ENCODE results near the gene MAD1L1. TPM values are rescaled to one million over a fixed set of nuclear protein-coding genes. Genes with fewer than 3 reads are reported as not detected.

The MAD1L1 gene
- total RNA-seq, 1 experiment from 2014 or later, result 50.8 TPM

- POLR2A ChIA-PET (ENCODE audit: unreplicated experiment), result no interaction called here
Observed at GRCh38 chr7:2040893-2041270, 191.9 kb downstream of the MAD1L1 start.

GRCh38 chr7:2040201-2040892 lies 192.4 kb downstream of the MAD1L1 start:
- ChIA-PET POLR2A (ENCODE audit: unreplicated experiment) (no interaction called here), CTCF (no interaction called here)
- BruUV-seq (replicated peaks), result no TSS peak

More at GRCh38 chr7:2040893-2041270, 191.9 kb downstream of the MAD1L1 start:
- intact Hi-C loops (cut with micrococcal nuclease; ENCODE audit: unreplicated experiment), result no loop called here
- Histone ChIP-seq H3F3A (ENCODE audit: insufficient read depth, low read depth) (no peaks in the 10 kb centered on the region), H3K4me1 (replicated peaks; ENCODE audit: insufficient read depth) (no peaks in the 10 kb centered on the region), H3K27me3 (ENCODE audit: insufficient read depth, low read depth) (no peaks in the 10 kb centered on the region), H2AFZ (no peak overlapping the region), H3K9me3 (ENCODE audit: insufficient read depth, low read depth) (no peaks in the 10 kb centered on the region), H3K79me2 (ENCODE audit: low read depth) (no peaks in the 10 kb centered on the region), H3K36me3 (ENCODE audit: low read depth) (no peaks in the 10 kb centered on the region), H4K20me1 (ENCODE audit: insufficient read depth) (peaks cover 8% of the 10 kb centered on the region; the same call in 1 of the 2 replicates), H3K4me3 (no peak overlapping the region), H3K4me2 (no peak overlapping the region), H3K27ac (no peak overlapping the region), H3K9me2 (ENCODE audit: insufficient read depth) (no peaks in the 10 kb centered on the region)
- CTCF ChIA-PET, result no interaction called here
- BruUV-seq (replicated peaks), result no TSS peak
- TF ChIP-seq EZH2 (IDR thresholded peaks at IDR 0.05; ENCODE audit: low read depth), result no peak
- no peak for TF ChIP-seq CTCF (conservative IDR thresholded peaks at IDR 0.05)
- no peak for DNase-seq

GRCh38 chr7:2038931-2039728 lies 193.6 kb downstream of the MAD1L1 start:
- no peak overlapping the region for H3K27ac ChIP-seq
- peaks cover 8% of the 10 kb centered on the region; the same call in 1 of the 2 replicates for H4K20me1 ChIP-seq (ENCODE audit: insufficient read depth)
- no TSS peak for BruUV-seq (replicated peaks)
- H3F3A ChIP-seq (ENCODE audit: insufficient read depth, low read depth), result no peaks in the 10 kb centered on the region
- ChIA-PET CTCF (no interaction called here), POLR2A (ENCODE audit: unreplicated experiment) (no interaction called here)
- H3K9me2 ChIP-seq (ENCODE audit: insufficient read depth), result no peaks in the 10 kb centered on the region
- no peaks in the 10 kb centered on the region for H3K79me2 ChIP-seq (ENCODE audit: low read depth)
- no peaks in the 10 kb centered on the region for H3K9me3 ChIP-seq (ENCODE audit: insufficient read depth, low read depth)
- DNase-seq, result no peak
- no peak overlapping the region for H3K4me2 ChIP-seq
- no peak overlapping the region for H2AFZ ChIP-seq
- no peaks in the 10 kb centered on the region for H3K27me3 ChIP-seq (ENCODE audit: insufficient read depth, low read depth)
- H3K36me3 ChIP-seq (ENCODE audit: low read depth), result no peaks in the 10 kb centered on the region
- TF ChIP-seq CTCF (conservative IDR thresholded peaks at IDR 0.05) (no peak), EZH2 (IDR thresholded peaks at IDR 0.05; ENCODE audit: low read depth) (no peak)
- intact Hi-C loops (cut with micrococcal nuclease; ENCODE audit: unreplicated experiment), result no loop called here
- no peak overlapping the region for H3K4me3 ChIP-seq
- H3K4me1 ChIP-seq (replicated peaks; ENCODE audit: insufficient read depth), result no peaks in the 10 kb centered on the region

More at GRCh38 chr7:2040201-2040892, 192.4 kb downstream of the MAD1L1 start:
- no peaks in the 10 kb centered on the region for H3K4me1 ChIP-seq (replicated peaks; ENCODE audit: insufficient read depth)
- no peak for TF ChIP-seq CTCF (conservative IDR thresholded peaks at IDR 0.05)
- no peak for TF ChIP-seq EZH2 (IDR thresholded peaks at IDR 0.05; ENCODE audit: low read depth)
- no peaks in the 10 kb centered on the region for H3K27me3 ChIP-seq (ENCODE audit: insufficient read depth, low read depth)
- no peak overlapping the region for H2AFZ ChIP-seq
- H3K9me3 ChIP-seq (ENCODE audit: insufficient read depth, low read depth), result no peaks in the 10 kb centered on the region
- no peaks in the 10 kb centered on the region for H3F3A ChIP-seq (ENCODE audit: insufficient read depth, low read depth)
- no peak overlapping the region for H3K4me3 ChIP-seq
- H4K20me1 ChIP-seq (ENCODE audit: insufficient read depth), result peaks cover 8% of the 10 kb centered on the region; the same call in 1 of the 2 replicates
- intact Hi-C loops (cut with micrococcal nuclease; ENCODE audit: unreplicated experiment), result no loop called here
- no peaks in the 10 kb centered on the region for H3K9me2 ChIP-seq (ENCODE audit: insufficient read depth)
- DNase-seq, result no peak
- H3K36me3 ChIP-seq (ENCODE audit: low read depth), result no peaks in the 10 kb centered on the region
- no peaks in the 10 kb centered on the region for H3K79me2 ChIP-seq (ENCODE audit: low read depth)
- no peak overlapping the region for H3K27ac ChIP-seq
- H3K4me2 ChIP-seq, result no peak overlapping the region

Data from PC-9 (cell line).